ENCODE measurements around the gene LRRC28.

LRRC28 gene

GRCh38 chr15:99307735-99308134 is 56.5 kb downstream of the LRRC28 start:
- DNase-seq: no peak

- no peak for DNase-seq
Observed at GRCh38 chr15:99310745-99311144, 59.5 kb downstream of the LRRC28 start.

- DNase-seq: no peak
Observed at GRCh38 chr15:99312228-99312627, 60.9 kb downstream of the LRRC28 start.

- DNase-seq: no peak
Observed at GRCh38 chr15:99312794-99313193, 61.5 kb downstream of the LRRC28 start.

GRCh38 chr15:99315636-99316035 is 64.4 kb downstream of the LRRC28 start:
- DNase-seq: no peak

- DNase-seq: no peak
Observed at GRCh38 chr15:99320374-99321215, 69.3 kb downstream of the LRRC28 start.

GRCh38 chr15:99321468-99321867 is 70.2 kb downstream of the LRRC28 start:
- no peak for DNase-seq

GRCh38 chr15:99322643-99323405 is 71.5 kb downstream of the LRRC28 start:
- DNase-seq: no peak

GRCh38 chr15:99324082-99324620 is 72.9 kb downstream of the LRRC28 start:
- no peak for DNase-seq

- no peak for DNase-seq
Observed at GRCh38 chr15:99324700-99325099, 73.4 kb downstream of the LRRC28 start.

- no peak for DNase-seq
Observed at GRCh38 chr15:99326235-99326634, 75.0 kb downstream of the LRRC28 start.

- DNase-seq: no peak
Observed at GRCh38 chr15:99328106-99329072, 77.1 kb downstream of the LRRC28 start.

- no peak for DNase-seq
Observed at GRCh38 chr15:99331381-99331780, 80.1 kb downstream of the LRRC28 start.

- DNase-seq: no peak
Observed at GRCh38 chr15:99333413-99333812, 82.1 kb downstream of the LRRC28 start.

- DNase-seq: no peak
Observed at GRCh38 chr15:99333981-99334380, 82.7 kb downstream of the LRRC28 start.

- no peak for DNase-seq
Observed at GRCh38 chr15:99335508-99335907, 84.2 kb downstream of the LRRC28 start.

- no peak for DNase-seq
Observed at GRCh38 chr15:99336794-99337193, 85.5 kb downstream of the LRRC28 start.

- no peak for DNase-seq
Observed at GRCh38 chr15:99340347-99340746, 89.1 kb downstream of the LRRC28 start.

- no peak for DNase-seq
Observed at GRCh38 chr15:99341786-99342185, 90.5 kb downstream of the LRRC28 start.

- no peak for DNase-seq
Observed at GRCh38 chr15:99343208-99343607, 91.9 kb downstream of the LRRC28 start.

- peak in 2 of 4 experiments; percentile 45 to 54 for DNase-seq
Observed at GRCh38 chr15:99343881-99344551, 92.7 kb downstream of the LRRC28 start.

- DNase-seq: no peak
Observed at GRCh38 chr15:99344639-99345038, 93.4 kb downstream of the LRRC28 start.

All from activated naive CD4-positive, alpha-beta T cell (primary cell).